GM12872 (cell line): Measurements from ENCODE around the gene SPRY1.

Experiments used
- TF ChIP-seq, protein P1 (sequence below): IDR thresholded peaks from 3 replicates; pipeline ENCODE4 v1.5.1; 2011; ENCODE audit warnings: low read depth, mild to moderate bottlenecking, low read length, moderate library complexity; ENCODE audit not compliant: insufficient read depth

Gene SPRY1

GRCh38 chr4:123397144-123398065, 810 bp downstream of the SPRY1 start:
- TF ChIP-seq, protein P1, sequence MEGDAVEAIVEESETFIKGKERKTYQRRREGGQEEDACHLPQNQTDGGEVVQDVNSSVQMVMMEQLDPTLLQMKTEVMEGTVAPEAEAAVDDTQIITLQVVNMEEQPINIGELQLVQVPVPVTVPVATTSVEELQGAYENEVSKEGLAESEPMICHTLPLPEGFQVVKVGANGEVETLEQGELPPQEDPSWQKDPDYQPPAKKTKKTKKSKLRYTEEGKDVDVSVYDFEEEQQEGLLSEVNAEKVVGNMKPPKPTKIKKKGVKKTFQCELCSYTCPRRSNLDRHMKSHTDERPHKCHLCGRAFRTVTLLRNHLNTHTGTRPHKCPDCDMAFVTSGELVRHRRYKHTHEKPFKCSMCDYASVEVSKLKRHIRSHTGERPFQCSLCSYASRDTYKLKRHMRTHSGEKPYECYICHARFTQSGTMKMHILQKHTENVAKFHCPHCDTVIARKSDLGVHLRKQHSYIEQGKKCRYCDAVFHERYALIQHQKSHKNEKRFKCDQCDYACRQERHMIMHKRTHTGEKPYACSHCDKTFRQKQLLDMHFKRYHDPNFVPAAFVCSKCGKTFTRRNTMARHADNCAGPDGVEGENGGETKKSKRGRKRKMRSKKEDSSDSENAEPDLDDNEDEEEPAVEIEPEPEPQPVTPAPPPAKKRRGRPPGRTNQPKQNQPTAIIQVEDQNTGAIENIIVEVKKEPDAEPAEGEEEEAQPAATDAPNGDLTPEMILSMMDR, result no peak

DNA sequence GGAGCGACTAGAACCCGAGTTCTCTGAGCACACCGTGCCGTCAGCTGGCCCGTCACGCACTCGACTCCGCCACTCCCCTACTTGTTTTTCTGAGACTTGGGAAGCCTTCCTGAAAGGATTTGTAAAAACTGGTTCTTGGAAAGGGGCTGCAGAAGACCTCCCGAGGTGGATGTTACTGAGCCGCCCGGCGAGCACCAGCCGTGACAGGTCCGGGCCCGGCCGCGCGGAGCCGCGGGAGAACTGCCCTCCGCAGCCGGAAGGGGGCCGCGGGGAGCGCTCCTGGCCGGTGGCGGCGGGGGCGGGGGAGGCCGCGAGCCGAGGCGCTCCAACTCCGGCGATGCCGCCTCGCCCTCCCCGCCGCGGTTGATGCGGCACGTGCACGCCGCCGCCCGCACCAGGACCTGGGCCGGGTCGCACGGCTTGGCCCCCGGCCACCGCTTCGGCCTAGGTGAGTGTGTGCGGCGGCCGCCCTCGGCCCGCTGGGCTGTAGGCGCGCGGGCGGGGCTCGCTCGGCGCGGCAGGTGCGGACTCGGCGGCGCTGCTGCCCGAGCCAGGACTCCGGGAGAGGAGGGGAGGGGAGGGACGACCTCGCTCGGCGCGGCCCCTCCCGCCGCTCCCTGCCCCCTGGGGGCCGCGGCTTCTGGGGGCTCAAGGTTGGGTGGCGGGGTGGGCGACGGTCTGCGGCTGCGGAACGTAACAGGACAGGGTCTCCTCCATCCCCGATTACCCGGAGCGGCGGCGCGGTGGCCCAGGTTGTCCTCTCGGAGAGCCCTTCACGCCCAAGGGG, 1.7 kb downstream of the SPRY1 start:
- TF ChIP-seq, protein P1, result peak; percentile 61; the same call in 2 of the 3 replicates

DNA sequence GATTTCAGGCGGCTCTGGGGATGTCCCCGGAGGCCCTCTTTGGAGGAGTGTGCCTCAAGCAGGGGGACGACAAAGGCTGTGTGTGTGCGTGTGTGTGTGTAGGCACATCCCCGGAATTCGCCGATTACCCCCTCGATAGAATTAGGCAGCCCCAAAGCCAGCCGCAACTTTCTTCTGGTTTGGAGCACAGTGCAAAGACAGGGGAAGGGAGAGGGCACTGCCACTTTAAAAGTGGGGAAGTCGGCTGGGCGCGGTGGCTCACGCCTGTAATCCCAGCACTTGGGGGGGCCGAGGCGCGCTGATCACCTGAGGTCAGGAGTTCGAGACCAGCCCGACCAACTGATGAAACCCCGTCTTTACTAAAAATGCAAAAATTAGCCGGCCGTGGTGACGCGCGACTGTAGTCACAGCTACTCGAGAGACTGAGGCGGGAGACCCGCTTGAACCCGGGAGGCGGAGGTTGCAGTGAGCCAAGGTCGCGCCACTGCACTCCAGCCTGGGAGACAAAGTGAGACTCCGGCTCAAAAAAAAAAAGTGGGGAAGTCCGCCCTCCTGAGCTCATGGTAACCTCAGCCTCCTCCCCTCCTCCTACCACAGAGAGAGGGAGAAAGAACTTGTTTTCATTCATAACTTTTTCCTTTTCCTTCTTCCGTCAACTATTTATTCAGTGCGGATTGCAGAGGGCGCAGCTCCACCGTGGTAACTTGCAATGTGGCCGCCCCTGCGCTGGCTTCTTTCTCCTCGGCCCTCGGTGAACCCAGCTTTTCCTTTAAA, 2.4 kb downstream of the SPRY1 start:
- TF ChIP-seq, protein P1, result 0 out of 3 replicates have a peak, but pooled peaks have one; percentile 22

DNA sequence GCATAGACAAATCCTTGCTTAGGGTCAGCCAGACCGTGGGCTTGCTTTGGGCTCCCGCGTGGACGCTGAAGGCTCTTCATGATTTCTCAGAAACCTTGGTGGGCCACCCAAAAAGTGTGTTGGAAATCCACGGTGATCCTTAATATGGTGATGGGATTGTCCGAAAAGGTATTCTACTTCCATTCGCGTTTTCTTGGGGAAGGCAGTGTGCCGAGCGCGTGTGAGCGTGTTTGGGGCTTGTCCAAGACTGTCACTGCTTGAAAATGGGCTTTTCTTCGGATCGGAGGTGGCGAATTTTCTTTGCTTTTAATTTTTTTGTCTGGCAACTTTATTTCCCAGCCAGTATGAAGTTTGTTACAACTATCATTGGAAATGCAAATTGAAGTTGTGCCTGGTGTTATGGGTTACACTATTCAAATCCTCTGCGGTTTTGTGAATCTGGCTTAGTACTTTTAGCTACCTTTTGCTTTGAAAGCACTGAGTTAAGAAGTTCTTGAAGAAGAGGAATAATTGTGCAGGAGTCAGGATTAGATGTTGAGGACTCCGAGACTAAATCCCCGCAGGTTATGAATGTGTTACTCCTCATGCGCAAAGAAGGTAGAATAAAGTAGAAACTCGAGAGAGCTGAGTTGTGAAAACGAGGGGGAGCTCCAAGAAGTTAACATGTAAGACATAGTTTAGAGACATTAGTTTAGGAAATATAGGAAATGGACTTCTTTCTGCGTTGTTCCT, 3.2 kb downstream of the SPRY1 start:
- TF ChIP-seq, protein P1, result no peak

- TF ChIP-seq, protein P1, result no peak
Observed at GRCh38 chr4:123401271-123402120, 4.9 kb downstream of the SPRY1 start.

- TF ChIP-seq, protein P1, result no peak
Observed at GRCh38 chr4:123402121-123402465, 5.5 kb downstream of the SPRY1 start.
